A673 (cell line): ENCODE data around the gene C1orf167.

Experiments used
- EZH2 ChIP-seq: fragments of 200-600 bp; sonication (generic); IDR thresholded peaks from 2 replicates; pipeline ENCODE4 v1.6.1; 2017; ENCODE audit warnings: borderline replicate concordance, low read depth, mild to moderate bottlenecking, mixed read lengths, antibody characterized with exemption, low read length; ENCODE audit not compliant: poor library complexity, severe bottlenecking
- TF ChIP-seq, protein P1 (sequence below): fragments of 300-800, 200-600 bp; sonication (generic); conservative IDR thresholded peaks from 2 replicates; pipeline ENCODE4 v1.5.1; 2017; ENCODE audit warnings: low read depth, mild to moderate bottlenecking, antibody characterized with exemption, low read length, moderate library complexity, mixed read lengths

DNA sequence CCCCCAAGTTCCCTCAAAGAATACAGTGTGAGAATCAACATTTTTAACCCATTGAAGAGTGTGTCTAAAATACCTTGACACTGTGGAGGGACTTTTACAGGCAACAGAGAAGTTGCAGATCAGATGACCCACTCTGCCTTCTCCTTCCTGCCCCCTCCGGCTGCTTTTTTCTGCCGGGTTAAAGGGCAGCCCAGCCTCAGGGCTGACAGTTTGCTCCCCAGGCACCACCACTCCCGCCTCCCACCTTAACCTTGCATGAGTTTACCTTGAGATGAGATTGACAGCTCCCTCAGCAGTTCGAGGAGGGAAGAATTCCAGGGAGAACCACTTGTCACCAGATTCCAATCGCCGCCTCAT is 40.6 kb downstream of the C1orf167 start:
- no peak for TF ChIP-seq EZH2
- TF ChIP-seq, protein P1, sequence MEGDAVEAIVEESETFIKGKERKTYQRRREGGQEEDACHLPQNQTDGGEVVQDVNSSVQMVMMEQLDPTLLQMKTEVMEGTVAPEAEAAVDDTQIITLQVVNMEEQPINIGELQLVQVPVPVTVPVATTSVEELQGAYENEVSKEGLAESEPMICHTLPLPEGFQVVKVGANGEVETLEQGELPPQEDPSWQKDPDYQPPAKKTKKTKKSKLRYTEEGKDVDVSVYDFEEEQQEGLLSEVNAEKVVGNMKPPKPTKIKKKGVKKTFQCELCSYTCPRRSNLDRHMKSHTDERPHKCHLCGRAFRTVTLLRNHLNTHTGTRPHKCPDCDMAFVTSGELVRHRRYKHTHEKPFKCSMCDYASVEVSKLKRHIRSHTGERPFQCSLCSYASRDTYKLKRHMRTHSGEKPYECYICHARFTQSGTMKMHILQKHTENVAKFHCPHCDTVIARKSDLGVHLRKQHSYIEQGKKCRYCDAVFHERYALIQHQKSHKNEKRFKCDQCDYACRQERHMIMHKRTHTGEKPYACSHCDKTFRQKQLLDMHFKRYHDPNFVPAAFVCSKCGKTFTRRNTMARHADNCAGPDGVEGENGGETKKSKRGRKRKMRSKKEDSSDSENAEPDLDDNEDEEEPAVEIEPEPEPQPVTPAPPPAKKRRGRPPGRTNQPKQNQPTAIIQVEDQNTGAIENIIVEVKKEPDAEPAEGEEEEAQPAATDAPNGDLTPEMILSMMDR, result no peak
